Lung (tissue), 12 donors: Measurements from ENCODE around the gene SLC33A1. TPM values are rescaled to one million over a fixed set of nuclear protein-coding genes. Genes with fewer than 3 reads are reported as not detected.

ENCODE experiments used
- ATAC-seq: fragments of 200-7000 bp; cut with Tn5 transposase; one replicate; pipeline ENCODE4 v1.9.1; 2020; ENCODE audit warnings: moderate number of reproducible peaks; ENCODE audit not compliant: insufficient read depth, low FRiP score
- DNase-seq, 3 donors: peaks; one replicate each; pipeline ENCODE4 v3.0.0-alpha.2; 2013 to 2017
- H3K27ac ChIP-seq, 2 donors: one replicate each; pipeline ENCODE4 v1.5.1; 2013; ENCODE audit warnings: mild to moderate bottlenecking in 2 of 2, moderate library complexity in 2 of 2, control low read depth in 1 of 2, inconsistent platforms in 1 of 2, low read depth in 1 of 2, low read length in 1 of 2
- H3K27me3 ChIP-seq, 3 donors: one replicate each; pipeline ENCODE4 v1.5.1; 2013; ENCODE audit warnings: low read length in 2 of 3; ENCODE audit not compliant: control insufficient read depth in 3 of 3, insufficient read depth in 3 of 3
- H3K36me3 ChIP-seq, 4 donors: one replicate each; pipeline ENCODE4 v1.5.1; 2013; ENCODE audit warnings: low read length in 4 of 4, mild to moderate bottlenecking in 1 of 4, moderate library complexity in 1 of 4; ENCODE audit not compliant: control insufficient read depth in 4 of 4, insufficient read depth in 4 of 4
- H3K4me1 ChIP-seq, 5 donors: one replicate each; pipeline ENCODE4 v1.5.1; 2013; ENCODE audit warnings: low read length in 5 of 5, mild to moderate bottlenecking in 2 of 5, moderate library complexity in 1 of 5; ENCODE audit not compliant: control insufficient read depth in 5 of 5, insufficient read depth in 5 of 5
- H3K4me3 ChIP-seq: one replicate; pipeline ENCODE4 v1.5.1; 2013; ENCODE audit warnings: mild to moderate bottlenecking, control low read depth, moderate library complexity
- H3K9ac ChIP-seq, 2 donors: one replicate each; pipeline ENCODE4 v1.5.1; 2013; ENCODE audit warnings: low read length in 2 of 2, control low read depth in 1 of 2; ENCODE audit not compliant: insufficient read depth in 1 of 2
- H3K9me3 ChIP-seq, 4 donors: one replicate each; pipeline ENCODE4 v1.5.1; 2013; ENCODE audit warnings: low read length in 3 of 4, mild to moderate bottlenecking in 1 of 4, moderate library complexity in 1 of 4; ENCODE audit not compliant: control insufficient read depth in 4 of 4, insufficient read depth in 3 of 4
- CTCF ChIP-seq: IDR thresholded peaks from 2 replicates; pipeline ENCODE4 v1.5.1; 2012; ENCODE audit warnings: mild to moderate bottlenecking; ENCODE audit errors: control extremely low read depth, extremely low read depth
- WGBS, 2 donors: extraction: QIAGEN DNeasy Blood & Tissue Kit; methylation state at CpG; one replicate each; pipeline ENCODE4 v1.1.7; 2013; 5-methylcytosine and 5-hydroxymethylcytosine counted together
- polyA plus RNA-seq, 2 donors: library from polyadenylated mRNA; stranded (reverse); fragments of 200-250 nt; gene quantifications; one replicate each; pipeline ENCODE4 v1.2.1, GENCODE V29; 2013
- total RNA-seq, 2 donors: library from RNA; depleted of rRNA in 1 of 2; stranded (reverse); fragments of >200 nt in 1 of 2; gene quantifications; one replicate each; pipeline ENCODE4 v1.2.1, GENCODE V29; 2014 to 2021
- donor health status: control.
- donor health status: control.
- donor health status: Bipolar disorder and iron deficiency.
- donor health status: healthy.
- donor health status: DM: yes; HTN: yes; CAD: no.

Gene SLC33A1
- total and polyA plus RNA-seq, 4 donors, result 12.0 to 40.2 (median 29.5) TPM

GRCh38 chr3:155885292-155885691, 31.1 kb upstream of the SLC33A1 start:
- TF ChIP-seq CTCF, result no peak
- no peak for ATAC-seq
- no peaks in the 10 kb centered on the region for H3K36me3 ChIP-seq
- H3K9ac ChIP-seq, result no peak overlapping the region
- no peak overlapping the region for H3K4me3 ChIP-seq
- H3K27me3 ChIP-seq, result no peaks in the 10 kb centered on the region
- peaks cover 0 to 10% (median 4%) of the 10 kb centered on the region in 5 donors for H3K4me1 ChIP-seq
- no peak for DNase-seq
- no peaks in the 10 kb centered on the region for H3K9me3 ChIP-seq
- no peak overlapping the region for H3K27ac ChIP-seq

- no peaks in the 10 kb centered on the region for H3K27me3 ChIP-seq
- no peak overlapping the region for H3K9ac ChIP-seq
- no peaks in the 10 kb centered on the region for H3K36me3 ChIP-seq
- 75 to 85% methylated on average over 7 of the region's 7 CpGs for WGBS, 2 donors
- ATAC-seq (no peak), DNase-seq (peak in 2 of 3 donors; percentile 6 to 27)
- TF ChIP-seq CTCF, result no peak
- H3K4me1 ChIP-seq, result peaks cover 0 to 7% (median 0%) of the 10 kb centered on the region in 5 donors
- H3K27ac ChIP-seq, result no peak overlapping the region
- no peak overlapping the region for H3K4me3 ChIP-seq
- no peaks in the 10 kb centered on the region for H3K9me3 ChIP-seq
These were observed 30.1 kb upstream of the SLC33A1 start for GRCh38 chr3:155884292-155884691.

- Histone ChIP-seq H3K4me3 (no peak overlapping the region), H3K4me1 (peaks cover 0 to 7% (median 0%) of the 10 kb centered on the region in 5 donors), H3K9ac (no peak overlapping the region), H3K9me3 (no peaks in the 10 kb centered on the region), H3K27ac (no peak overlapping the region), H3K27me3 (no peaks in the 10 kb centered on the region), H3K36me3 (no peaks in the 10 kb centered on the region)
- no peak for TF ChIP-seq CTCF
- ATAC-seq (no peak), DNase-seq (no peak)
These were observed 26.1 kb upstream of the SLC33A1 start for GRCh38 chr3:155880286-155880685.

- H3K36me3 ChIP-seq, result no peaks in the 10 kb centered on the region
- H3K27me3 ChIP-seq, result no peaks in the 10 kb centered on the region
- no peak overlapping the region for H3K27ac ChIP-seq
- TF ChIP-seq CTCF, result no peak
- no peaks in the 10 kb centered on the region for H3K9me3 ChIP-seq
- no peak overlapping the region for H3K4me3 ChIP-seq
- 92 to 94% methylated on average over 2 of the region's 2 CpGs for WGBS, 2 donors
- DNase-seq (no peak), ATAC-seq (no peak)
- H3K4me1 ChIP-seq, result peaks cover under 1 to 17% (median 4%) of the 10 kb centered on the region in 5 donors
- no peak overlapping the region for H3K9ac ChIP-seq
These were observed 22.3 kb upstream of the SLC33A1 start for GRCh38 chr3:155876503-155876902.
